IMR-90 (cell line): ENCODE data around the gene TBC1D22A. TPM values are rescaled to one million over a fixed set of nuclear protein-coding genes. Genes with fewer than 3 reads are reported as not detected.

Source experiments
- ATAC-seq: fragments of 200-7000 bp; cut with Tn5 transposase; 2 replicates; pipeline ENCODE4 v1.9.1; 2020; ENCODE audit warnings: low read depth, mild to moderate bottlenecking, moderate library complexity
- BruUV-seq: library from RNA; stranded (reverse); fragments of 400-500 nt; replicated peaks from 2 replicates; lab custom pipeline; 2021; lab: Mats Ljungman, UMichigan
- CTCF ChIA-PET: fragments of 300-600 bp; formaldehyde crosslinking; extraction: SDS; loops from one replicate; lab custom pipeline; 2021; ENCODE audit warnings: antibody characterized with exemption; lab: Yijun Ruan, JAX
- POLR2A ChIA-PET: fragments of 300-600 bp; sonication (Branson Sonifier 250); formaldehyde crosslinking; loops from one replicate; lab custom pipeline; 2022; ENCODE audit warnings: antibody characterized with exemption; ENCODE audit not compliant: unreplicated experiment; lab: Charles Lee
- DNase-seq: peaks from one replicate; pipeline ENCODE4 v3.0.0; 2013
- H2AFZ ChIP-seq: replicated peaks from 2 replicates; pipeline ENCODE3; 2013; ENCODE audit warnings: low read length, mild to moderate bottlenecking; ENCODE audit not compliant: poor library complexity
- H2AK5ac ChIP-seq: 2 replicates; pipeline ENCODE4 v1.6.1; 2013; ENCODE audit warnings: low read depth, low read length, inconsistent platforms
- H2AK9ac ChIP-seq: replicated peaks from 2 replicates; pipeline ENCODE3; 2013; ENCODE audit warnings: mild to moderate bottlenecking, low read depth, low read length, moderate library complexity; ENCODE audit not compliant: poor library complexity
- H2BK120ac ChIP-seq: 2 replicates; pipeline ENCODE4 v1.6.1; 2013; ENCODE audit warnings: low read depth, low read length, inconsistent platforms
- H2BK15ac ChIP-seq: 3 replicates; pipeline ENCODE4 v1.6.1; 2013; ENCODE audit warnings: low read depth, low read length, inconsistent platforms
- H2BK20ac ChIP-seq: 2 replicates; pipeline ENCODE4 v1.6.1; 2013; ENCODE audit warnings: low read depth, mild to moderate bottlenecking, inconsistent platforms, low read length, moderate library complexity
- H2BK5ac ChIP-seq: 2 replicates; pipeline ENCODE4 v1.6.1; 2013; ENCODE audit warnings: mild to moderate bottlenecking, low read depth, low read length, inconsistent platforms; ENCODE audit not compliant: poor library complexity, severe bottlenecking
- H3K14ac ChIP-seq: replicated peaks from 2 replicates; pipeline ENCODE4 v1.6.1; 2013; ENCODE audit warnings: low read depth, low read length, inconsistent platforms
- H3K18ac ChIP-seq: 2 replicates; pipeline ENCODE4 v1.6.1; 2013; ENCODE audit warnings: low read depth, low read length, control low read depth
- H3K23ac ChIP-seq: 2 replicates; pipeline ENCODE4 v1.6.1; 2013; ENCODE audit warnings: low read depth, low read length, inconsistent platforms
- H3K27ac ChIP-seq: 2 replicates; pipeline ENCODE4 v1.5.1; 2013; ENCODE audit warnings: mild to moderate bottlenecking, control low read depth, low read length; ENCODE audit not compliant: insufficient read depth
- H3K27me3 ChIP-seq: 2 replicates; pipeline ENCODE4 v1.6.1; 2013; ENCODE audit warnings: low read length; ENCODE audit not compliant: control insufficient read depth, insufficient read depth
- H3K36me3 ChIP-seq: 2 replicates; pipeline ENCODE4 v1.6.1; 2013; ENCODE audit warnings: low read length, mixed read lengths; ENCODE audit not compliant: control insufficient read depth, insufficient read depth
- H3K4ac ChIP-seq: 2 replicates; pipeline ENCODE4 v1.6.1; 2013; ENCODE audit warnings: low read depth, low read length, inconsistent platforms
- H3K4me1 ChIP-seq: 2 replicates; pipeline ENCODE4 v1.6.1; 2013; ENCODE audit warnings: low read length, mixed read lengths; ENCODE audit not compliant: control insufficient read depth, insufficient read depth
- H3K4me2 ChIP-seq: 2 replicates; pipeline ENCODE4 v1.6.1; 2013; ENCODE audit warnings: low read depth, mild to moderate bottlenecking, control low read depth, low read length, moderate library complexity
- H3K4me3 ChIP-seq: 2 replicates; pipeline ENCODE4 v1.5.1; 2013; ENCODE audit warnings: low read depth, mild to moderate bottlenecking, control low read depth, low read length, moderate library complexity; ENCODE audit not compliant: insufficient read depth
- H3K56ac ChIP-seq: 2 replicates; pipeline ENCODE4 v1.6.1; 2013; ENCODE audit warnings: low read length, inconsistent platforms; ENCODE audit not compliant: insufficient read depth; ENCODE audit errors: extremely low read depth
- H3K79me1 ChIP-seq, 2 experiments: 2 replicates each; pipeline ENCODE4 v1.6.1; 2013; ENCODE audit warnings: low read length in 2 of 2, inconsistent platforms in 1 of 2, low read depth in 1 of 2
- H3K9ac ChIP-seq: 2 replicates; pipeline ENCODE4 v1.6.1; 2013; ENCODE audit warnings: low read depth, low read length, control low read depth
- H3K9me1 ChIP-seq: 2 replicates; pipeline ENCODE4 v1.6.1; 2013; ENCODE audit warnings: low read length, inconsistent platforms; ENCODE audit not compliant: insufficient read depth
- H3K9me3 ChIP-seq: 2 replicates; pipeline ENCODE4 v1.6.1; 2013; ENCODE audit warnings: low read length; ENCODE audit not compliant: control insufficient read depth, insufficient read depth
- H4K20me1 ChIP-seq: 2 replicates; pipeline ENCODE4 v1.6.1; 2013; ENCODE audit warnings: low read length, inconsistent platforms; ENCODE audit not compliant: insufficient read depth
- H4K5ac ChIP-seq: 2 replicates; pipeline ENCODE4 v1.6.1; 2013; ENCODE audit warnings: mild to moderate bottlenecking, low read depth, low read length, control low read depth
- H4K8ac ChIP-seq, 2 experiments: 2 replicates each; pipeline ENCODE4 v1.6.1; 2013; ENCODE audit warnings: low read depth in 2 of 2, low read length in 2 of 2, control low read depth in 1 of 2, inconsistent platforms in 1 of 2
- H4K91ac ChIP-seq: 2 replicates; pipeline ENCODE4 v1.6.1; 2013; ENCODE audit warnings: low read depth, low read length, inconsistent platforms; ENCODE audit not compliant: insufficient read depth
- CEBPB ChIP-seq: IDR thresholded peaks from 2 replicates; pipeline ENCODE4 v1.6.1; 2012; ENCODE audit warnings: low read depth, low read length, improper control_type of control experiment
- CHD1 ChIP-seq: IDR thresholded peaks from 2 replicates; pipeline ENCODE4 v1.6.1; 2012; ENCODE audit warnings: low read depth, low read length, improper control_type of control experiment
- FOS ChIP-seq: fragments of 150-350 bp; IDR thresholded peaks from 2 replicates; pipeline ENCODE4 v1.6.1; 2016; ENCODE audit warnings: low read depth, low read length
- MAFK ChIP-seq: IDR thresholded peaks from 2 replicates; pipeline ENCODE4 v1.6.1; 2012; ENCODE audit warnings: low read depth, low read length, improper control_type of control experiment
- MAZ ChIP-seq: IDR thresholded peaks from 2 replicates; pipeline ENCODE4 v1.6.1; 2012; ENCODE audit warnings: low read depth, mild to moderate bottlenecking, low read length, improper control_type of control experiment, moderate library complexity, borderline replicate concordance
- MXI1 ChIP-seq: IDR thresholded peaks from 2 replicates; pipeline ENCODE4 v1.6.1; 2012; ENCODE audit warnings: low read depth, mild to moderate bottlenecking, low read length, moderate library complexity, borderline replicate concordance
- NFE2L2 ChIP-seq: fragments of 150-350 bp; IDR thresholded peaks from 2 replicates; pipeline ENCODE4 v1.6.1; 2016; ENCODE audit warnings: low read depth, mild to moderate bottlenecking, low read length
- POLR2A ChIP-seq: IDR thresholded peaks from 2 replicates; pipeline ENCODE4 v1.6.1; 2012; ENCODE audit warnings: mild to moderate bottlenecking, low read depth, low read length
- RAD21 ChIP-seq: IDR thresholded peaks from 2 replicates; pipeline ENCODE4 v1.6.1; 2012; ENCODE audit warnings: low read length, improper control_type of control experiment
- RCOR1 ChIP-seq: IDR thresholded peaks from 2 replicates; pipeline ENCODE4 v1.6.1; 2012; ENCODE audit warnings: mild to moderate bottlenecking, low read length, improper control_type of control experiment; ENCODE audit not compliant: insufficient replicate concordance
- RFX5 ChIP-seq: IDR thresholded peaks from 2 replicates; pipeline ENCODE4 v1.8.0; 2012; ENCODE audit warnings: low read depth, mild to moderate bottlenecking, low read length, moderate library complexity
- WGBS, 2 experiments: methylation state at CpG; one replicate each; pipeline versions ENCODE4 v1.1.5 to v1.1.7; 2013; ENCODE audit warnings: missing lambda C conversion rate in 2 of 2; ENCODE audit not compliant: insufficient read length in 1 of 2; ENCODE audit errors: extremely low coverage in 2 of 2; 5-methylcytosine and 5-hydroxymethylcytosine counted together
- dilution Hi-C: fragments of 300-500 bp; cut with HindIII; formaldehyde crosslinking; loops from one replicate; pipeline ENCODE4 v1.14.3; 2018; ENCODE audit warnings: low sequenced_read_pairs; ENCODE audit not compliant: unreplicated experiment
- in situ Hi-C: fragments of 300-500 bp; cut with MboI; formaldehyde crosslinking; loops from 3 replicates; pipeline ENCODE4 v1.14.3; 2019; ENCODE audit warnings: low sequenced_read_pairs, inconsistent platforms, mixed read lengths
- intact Hi-C: fragments of 100-400 bp; cut with micrococcal nuclease; formaldehyde crosslinking; loops from 2 replicates; pipeline ENCODE4 v1.10.0; 2022
- polyA plus RNA-seq, 3 experiments: library from polyadenylated mRNA; depleted of rRNA; stranded (reverse); fragments of >200 nt; gene quantifications; 2 replicates each; pipeline ENCODE4 v1.2.3, GENCODE V29; 2012; ENCODE audit warnings: low replicate concordance in 1 of 3
- total RNA-seq: library from RNA; depleted of rRNA; stranded (reverse); fragments of >200 nt; gene quantifications from 2 replicates; pipeline ENCODE4 v1.2.3, GENCODE V29; 2012
- TF ChIP-seq, protein P1 (sequence below): fragments of 150-350 bp; IDR thresholded peaks from 2 replicates; pipeline ENCODE4 v1.6.1; 2017; ENCODE audit warnings: mild to moderate bottlenecking, antibody characterized with exemption, low read length, low read depth
- TF ChIP-seq, protein P2 (sequence below): fragments of 150-350 bp; IDR thresholded peaks from 2 replicates; pipeline ENCODE4 v1.6.1; 2016; ENCODE audit warnings: low read depth, mild to moderate bottlenecking, low read length, moderate library complexity, borderline replicate concordance

The TBC1D22A gene
- total and polyA plus RNA-seq, 2 of the 4 experiments (the other 2 are of a cell fraction): 9.0 to 16.7 TPM

DNA sequence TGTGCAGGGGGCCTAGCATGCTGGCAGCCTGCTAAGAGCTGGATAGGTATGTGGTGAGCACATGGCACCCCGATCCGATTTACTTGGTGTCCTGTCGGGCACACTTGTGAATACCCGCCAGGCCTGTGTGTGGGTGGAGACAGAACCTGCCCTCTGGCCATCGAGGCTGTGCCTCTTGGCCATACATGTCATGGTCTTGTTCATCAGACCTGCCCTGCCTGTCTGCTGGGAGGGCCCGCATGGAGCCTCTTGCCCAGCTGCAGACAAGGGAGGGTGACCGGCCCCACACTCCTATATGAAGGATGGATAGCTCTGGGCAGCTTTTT lies 310.2 kb downstream of the TBC1D22A start:
- H2AFZ ChIP-seq: no peak overlapping the region
- ChIA-PET POLR2A (no interaction called here), CTCF (no interaction called here)
- H3K9ac ChIP-seq: no peak overlapping the region
- peaks cover 4 to 6% of the 10 kb centered on the region in 2 experiments; a peak in 3 of 4 replicates for H3K79me1 ChIP-seq
- DNase-seq (no peak), ATAC-seq (no peak)
- no peak overlapping the region for H3K4me3 ChIP-seq
- no peaks in the 10 kb centered on the region for H3K27me3 ChIP-seq
- in situ Hi-C loops: no loop called here
- no TSS peak for BruUV-seq
- no peak overlapping the region for H4K91ac ChIP-seq
- H4K8ac ChIP-seq: no peak overlapping the region
- 0 out of 2 replicates have a peak, but pooled peaks cover 7% of the 10 kb centered on the region for H3K9me1 ChIP-seq
- no peak overlapping the region for H2AK9ac ChIP-seq
- no peak overlapping the region for H3K14ac ChIP-seq
- dilution Hi-C loops: no loop called here
- no peak overlapping the region for H3K18ac ChIP-seq
- H3K4me1 ChIP-seq: no peaks in the 10 kb centered on the region
- H3K9me3 ChIP-seq: peaks cover 14% of the 10 kb centered on the region
- no peak overlapping the region for H3K4me2 ChIP-seq
- H3K23ac ChIP-seq: no peak overlapping the region
- TF ChIP-seq MAFK (no peak), NFE2L2 (no peak), CEBPB (no peak), POLR2A (no peak), RAD21 (no peak), RCOR1 (no peak), CHD1 (no peak), MAZ (no peak), FOS (no peak), RFX5 (no peak), MXI1 (no peak)
- TF ChIP-seq, protein P1, sequence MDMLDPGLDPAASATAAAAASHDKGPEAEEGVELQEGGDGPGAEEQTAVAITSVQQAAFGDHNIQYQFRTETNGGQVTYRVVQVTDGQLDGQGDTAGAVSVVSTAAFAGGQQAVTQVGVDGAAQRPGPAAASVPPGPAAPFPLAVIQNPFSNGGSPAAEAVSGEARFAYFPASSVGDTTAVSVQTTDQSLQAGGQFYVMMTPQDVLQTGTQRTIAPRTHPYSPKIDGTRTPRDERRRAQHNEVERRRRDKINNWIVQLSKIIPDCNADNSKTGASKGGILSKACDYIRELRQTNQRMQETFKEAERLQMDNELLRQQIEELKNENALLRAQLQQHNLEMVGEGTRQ: no peak
- TF ChIP-seq, protein P2, sequence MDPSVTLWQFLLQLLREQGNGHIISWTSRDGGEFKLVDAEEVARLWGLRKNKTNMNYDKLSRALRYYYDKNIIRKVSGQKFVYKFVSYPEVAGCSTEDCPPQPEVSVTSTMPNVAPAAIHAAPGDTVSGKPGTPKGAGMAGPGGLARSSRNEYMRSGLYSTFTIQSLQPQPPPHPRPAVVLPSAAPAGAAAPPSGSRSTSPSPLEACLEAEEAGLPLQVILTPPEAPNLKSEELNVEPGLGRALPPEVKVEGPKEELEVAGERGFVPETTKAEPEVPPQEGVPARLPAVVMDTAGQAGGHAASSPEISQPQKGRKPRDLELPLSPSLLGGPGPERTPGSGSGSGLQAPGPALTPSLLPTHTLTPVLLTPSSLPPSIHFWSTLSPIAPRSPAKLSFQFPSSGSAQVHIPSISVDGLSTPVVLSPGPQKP: no peak
- H3K36me3 ChIP-seq: 0 out of 2 replicates have a peak, but pooled peaks cover 1% of the 10 kb centered on the region
- H3K56ac ChIP-seq: no peak overlapping the region
- H2BK20ac ChIP-seq: no peak overlapping the region
- H2BK120ac ChIP-seq: no peak overlapping the region
- no peak overlapping the region for H4K5ac ChIP-seq
- intact Hi-C loops: no loop called here
- H2AK5ac ChIP-seq: no peak overlapping the region
- H3K4ac ChIP-seq: no peak overlapping the region
- no peak overlapping the region for H2BK5ac ChIP-seq
- WGBS, 2 experiments: 100% methylated on average over 3 of the region's 7 CpGs; no CpG with 5 or more reads in 1 of the 2 experiments
- H4K20me1 ChIP-seq: peaks cover 2% of the 10 kb centered on the region
- H3K27ac ChIP-seq: no peak overlapping the region
- no peak overlapping the region for H2BK15ac ChIP-seq
